ENCODE measurements around the gene MIDN. TPM values are rescaled to one million over a fixed set of nuclear protein-coding genes. Genes with fewer than 3 reads are reported as not detected.

The MIDN gene
- total RNA-seq, 2 experiments from 2014 or later: 45.3 to 50.0 TPM

- ChIA-PET POLR2A (no interaction called here), CTCF (interaction anchor here (4.3 to 17.9 kb wide), 2 partner anchors 26 to 27 kb away, joined by 31 to 373 read pairs; partner anchors contain the start of gene ATP5F1D)
Measured at GRCh38 chr19:1270213-1270853, 21.9 kb downstream of the MIDN start.

- ChIA-PET POLR2A (interaction anchor here (1.2 kb wide), 1 partner anchor 30 kb away, joined by 5 read pairs; the partner anchor contains the start of gene ATP5F1D), CTCF (interaction anchor here (0.6 to 4.3 kb wide), 2 partner anchors 13 to 27 kb away, joined by 4 to 31 read pairs; no protein-coding TSS in a partner anchor)
Measured at GRCh38 chr19:1270854-1271527, 22.6 kb downstream of the MIDN start.

- CTCF ChIA-PET: interaction anchor here (0.6 to 4.3 kb wide), 2 partner anchors 14 to 27 kb away, joined by 4 to 31 read pairs; no protein-coding TSS in a partner anchor
Measured at GRCh38 chr19:1271528-1272422, 23.4 kb downstream of the MIDN start.

GRCh38 chr19:1272423-1273262 lies 24.3 kb downstream of the MIDN start:
- ChIA-PET CTCF (interaction anchor here (4.3 kb wide), 1 partner anchor 28 kb away, joined by 31 read pairs; no protein-coding TSS in a partner anchor), POLR2A (interaction anchor here (1.0 to 1.3 kb wide), 3 partner anchors 20 to 354 kb away, joined by 3 to 7 read pairs (median 3); no protein-coding TSS in a partner anchor)

More at GRCh38 chr19:1271528-1272422, 23.4 kb downstream of the MIDN start:
- POLR2A ChIA-PET: interaction anchor here (1.2 to 1.3 kb wide), 2 partner anchors 28 to 31 kb away, joined by 5 to 7 read pairs; partner anchors contain the start of gene ATP5F1D

GRCh38 chr19:1273263-1274041 lies 25.1 kb downstream of the MIDN start:
- CTCF ChIA-PET: interaction anchor here (1.2 to 4.3 kb wide), 2 partner anchors 8 to 29 kb away, joined by 3 to 31 read pairs; no protein-coding TSS in a partner anchor
- POLR2A ChIA-PET: interaction anchor here (1.0 to 1.4 kb wide), 4 partner anchors 12 to 355 kb away, joined by 3 to 7 read pairs (median 4); no protein-coding TSS in a partner anchor

- POLR2A ChIA-PET: interaction anchor here (1.4 kb wide), 1 partner anchor 13 kb away, joined by 5 read pairs; no protein-coding TSS in a partner anchor
- CTCF ChIA-PET: interaction anchor here (1.2 to 4.3 kb wide), 2 partner anchors 9 to 30 kb away, joined by 3 to 31 read pairs; no protein-coding TSS in a partner anchor
Measured at GRCh38 chr19:1274081-1274851, 25.9 kb downstream of the MIDN start.

GRCh38 chr19:1274852-1275259 lies 26.5 kb downstream of the MIDN start:
- POLR2A ChIA-PET: interaction anchor here (0.5 to 1.9 kb wide), 5 partner anchors 8 to 200 kb away, joined by 3 to 10 read pairs (median 4); no protein-coding TSS in a partner anchor
- CTCF ChIA-PET: interaction anchor here (1.0 to 4.3 kb wide), 4 partner anchors 8 to 31 kb away, joined by 3 to 31 read pairs (median 6); no protein-coding TSS in a partner anchor

GRCh38 chr19:1275260-1275975 lies 27.0 kb downstream of the MIDN start, which contains the start of gene FAM174C:
FAM174C (plus strand) TSS chr19:1275530; CDS start chr19:1275550, 20 bp downstream.
- ChIA-PET POLR2A (interaction anchor here (0.5 to 1.9 kb wide), 4 partner anchors 9 to 201 kb away, joined by 3 to 10 read pairs (median 4); no protein-coding TSS in a partner anchor), CTCF (interaction anchor here (0.6 to 1.0 kb wide), 3 partner anchors 9 to 880 kb away, joined by 3 to 7 read pairs (median 6); no protein-coding TSS in a partner anchor)

GRCh38 chr19:1275976-1276627 lies 27.7 kb downstream of the MIDN start:
- POLR2A ChIA-PET: interaction anchor here (1.9 kb wide), 1 partner anchor 23 kb away, joined by 10 read pairs; no protein-coding TSS in a partner anchor

GRCh38 chr19:1276628-1277022 lies 28.2 kb downstream of the MIDN start:
- ChIA-PET POLR2A (interaction anchor here (1.9 kb wide), 1 partner anchor 24 kb away, joined by 10 read pairs; no protein-coding TSS in a partner anchor), CTCF (interaction anchor here (1.2 to 1.8 kb wide), 2 partner anchors 7 to 32 kb away, joined by 3 to 5 read pairs; partner anchors contain the start of gene CIRBP)

More at GRCh38 chr19:1275976-1276627, 27.7 kb downstream of the MIDN start:
- CTCF ChIA-PET: interaction anchor here (0.6 kb wide), 1 partner anchor 880 kb away, joined by 3 read pairs; no protein-coding TSS in a partner anchor

GRCh38 chr19:1277061-1277460 lies 28.7 kb downstream of the MIDN start:
- ChIA-PET POLR2A (no interaction called here), CTCF (interaction anchor here (1.2 to 1.8 kb wide), 2 partner anchors 8 to 33 kb away, joined by 3 to 5 read pairs; partner anchors contain the start of gene CIRBP)

GRCh38 chr19:1278074-1278473 lies 29.7 kb downstream of the MIDN start:
- POLR2A ChIA-PET: no interaction called here
- CTCF ChIA-PET: interaction anchor here (1.8 to 2.7 kb wide), 2 partner anchors 34 to 39 kb away, joined by 5 to 8 read pairs; no protein-coding TSS in a partner anchor

GRCh38 chr19:1278713-1279660 lies 30.6 kb downstream of the MIDN start:
- CTCF ChIA-PET: interaction anchor here (0.7 to 2.7 kb wide), 9 partner anchors 10 to 126 kb away, joined by 3 to 10 read pairs (median 3); partner anchors contain the start of gene CIRBP
- POLR2A ChIA-PET: interaction anchor here (1.5 kb wide), 1 partner anchor 212 kb away, joined by 4 read pairs; the partner anchor contains the start of gene REEP6
